OCI-LY7 (cell line): ENCODE data around the gene CD70. TPM values are rescaled to one million over a fixed set of nuclear protein-coding genes. Genes with fewer than 3 reads are reported as not detected.

Experiments
- BruUV-seq: library from RNA; stranded (reverse); fragments of 400-500 nt; replicated peaks from 2 replicates; lab custom pipeline; 2021; lab: Mats Ljungman, UMichigan
- CTCF ChIA-PET: fragments of 300-600 bp; sonication (Branson Sonifier 250); formaldehyde crosslinking; loops from one replicate; lab custom pipeline; 2022; ENCODE audit warnings: antibody characterized with exemption; ENCODE audit not compliant: unreplicated experiment; lab: Charles Lee
- POLR2A ChIA-PET: fragments of 300-600 bp; sonication (Branson Sonifier 250); formaldehyde crosslinking; loops from one replicate; lab custom pipeline; 2022; ENCODE audit warnings: antibody characterized with exemption; lab: Charles Lee
- DNase-seq: peaks from one replicate; pipeline ENCODE4 v3.0.0-alpha.2; 2015; ENCODE audit warnings: low spot score
- H2AFZ ChIP-seq: fragments of 200-600 bp; sonication (generic), shearing (Covaris generic); 2 replicates; pipeline ENCODE4 v1.6.1; 2014; ENCODE audit warnings: mild to moderate bottlenecking, antibody characterized with exemption, low read length, moderate library complexity
- H3K27ac ChIP-seq: fragments of 200-600 bp; sonication (generic); 2 replicates; pipeline ENCODE4 v1.5.1; 2014; ENCODE audit warnings: mixed run types, low read depth, mild to moderate bottlenecking, moderate library complexity, low read length, inconsistent platforms; ENCODE audit not compliant: poor library complexity, severe bottlenecking
- H3K36me3 ChIP-seq: fragments of 200-600 bp; sonication (generic); 2 replicates; pipeline ENCODE4 v1.6.1; 2014; ENCODE audit warnings: mild to moderate bottlenecking, antibody characterized with exemption, low read length, moderate library complexity, mixed read lengths; ENCODE audit not compliant: insufficient read depth
- H3K4me1 ChIP-seq: fragments of 200-600 bp; sonication (generic); 2 replicates; pipeline ENCODE4 v1.5.1; 2014; ENCODE audit warnings: mild to moderate bottlenecking, low read length; ENCODE audit not compliant: insufficient read depth, poor library complexity, severe bottlenecking
- H3K4me2 ChIP-seq: fragments of 200-600 bp; sonication (generic); 2 replicates; pipeline ENCODE4 v1.6.1; 2014; ENCODE audit warnings: mild to moderate bottlenecking, low read length
- H3K4me3 ChIP-seq: fragments of 200-600 bp; sonication (generic); 2 replicates; pipeline ENCODE4 v1.5.1; 2014; ENCODE audit warnings: mild to moderate bottlenecking, low read depth, low read length; ENCODE audit not compliant: poor library complexity, severe bottlenecking
- H3K79me2 ChIP-seq: fragments of 200-600 bp; sonication (generic); 2 replicates; pipeline ENCODE4 v1.6.1; 2016; ENCODE audit warnings: low read depth, mild to moderate bottlenecking, low read length, moderate library complexity, mixed read lengths; ENCODE audit not compliant: insufficient read depth
- H3K9me2 ChIP-seq: fragments of 200-600 bp; sonication (generic); 2 replicates; pipeline ENCODE4 v1.6.1; 2016; ENCODE audit warnings: mild to moderate bottlenecking, low read length, mixed read lengths; ENCODE audit not compliant: insufficient read depth
- H3K9me3 ChIP-seq: fragments of 200-600 bp; sonication (generic); 2 replicates; pipeline ENCODE4 v1.6.1; 2014; ENCODE audit warnings: mild to moderate bottlenecking, mixed run types, low read length, mixed read lengths
- H4K20me1 ChIP-seq: fragments of 200-600 bp; sonication (generic); 2 replicates; pipeline ENCODE4 v1.6.1; 2014; ENCODE audit warnings: mild to moderate bottlenecking, antibody characterized with exemption, low read length, moderate library complexity, mixed read lengths; ENCODE audit not compliant: insufficient read depth
- CTCF ChIP-seq: fragments of 200-600 bp; sonication (generic); conservative IDR thresholded peaks from 2 replicates; pipeline ENCODE4 v1.5.1; 2014; ENCODE audit warnings: mild to moderate bottlenecking, antibody characterized with exemption, low read length, moderate library complexity, mixed read lengths
- EZH2phosphoT487 ChIP-seq: fragments of 200-600 bp; sonication (generic); IDR thresholded peaks from 2 replicates; pipeline ENCODE4 v1.6.1; 2018; ENCODE audit warnings: low read depth, borderline replicate concordance, mild to moderate bottlenecking, mixed run types, antibody characterized with exemption, low read length, moderate library complexity, mixed read lengths
- intact Hi-C: fragments of 100-400 bp; cut with micrococcal nuclease; formaldehyde crosslinking; loops from one replicate; pipeline ENCODE4 v1.10.0; 2022; ENCODE audit not compliant: unreplicated experiment
- total RNA-seq, 2 experiments: library from RNA; depleted of rRNA in 1 of 2; stranded (reverse); fragments of >200 nt in 1 of 2; shearing (Covaris generic) in 1 of 2; gene quantifications; 2 replicates each; pipeline ENCODE4 v1.2.3, GENCODE V29; 2014 to 2022

CD70 gene
- total RNA-seq, 2 experiments from 2014 or later, result 88.2 to 165 TPM

DNA sequence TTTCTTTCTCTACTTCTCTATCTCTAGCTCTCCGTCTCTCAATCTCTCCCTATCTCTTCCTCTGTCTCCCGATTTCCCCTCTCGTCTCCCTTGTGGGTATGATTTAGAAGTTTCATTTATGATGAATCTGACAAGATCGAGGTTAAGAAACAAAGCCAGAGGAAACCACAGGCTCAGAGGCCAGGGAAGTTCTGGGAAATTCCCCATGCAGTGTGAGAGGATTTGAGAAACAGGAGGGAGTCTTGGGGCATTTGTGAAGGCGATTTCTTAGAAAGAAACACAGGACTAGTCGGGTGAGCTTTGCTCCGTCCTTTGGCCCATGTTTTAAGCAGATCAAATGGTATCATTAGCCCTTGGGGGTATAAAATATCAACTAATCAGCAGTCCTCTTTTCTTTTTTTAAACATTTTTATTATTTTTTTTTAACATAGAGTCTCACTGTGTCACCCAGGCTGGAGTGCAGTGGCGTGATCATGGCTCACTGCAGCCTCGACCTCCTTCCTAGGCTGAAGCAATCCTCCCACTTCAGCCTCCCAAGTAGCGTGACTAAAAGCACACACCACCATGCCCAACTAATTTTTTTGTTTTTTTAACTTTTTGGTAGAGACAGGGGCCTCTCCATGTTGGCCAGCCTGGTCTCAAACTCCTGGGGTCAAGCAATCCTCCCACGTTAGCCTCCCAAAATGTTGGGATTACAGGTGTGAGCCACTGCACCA is 34.3 kb downstream of the CD70 start:
- POLR2A ChIA-PET, result no interaction called here
- intact Hi-C loops, result no loop called here
- BruUV-seq, result no TSS peak

DNA sequence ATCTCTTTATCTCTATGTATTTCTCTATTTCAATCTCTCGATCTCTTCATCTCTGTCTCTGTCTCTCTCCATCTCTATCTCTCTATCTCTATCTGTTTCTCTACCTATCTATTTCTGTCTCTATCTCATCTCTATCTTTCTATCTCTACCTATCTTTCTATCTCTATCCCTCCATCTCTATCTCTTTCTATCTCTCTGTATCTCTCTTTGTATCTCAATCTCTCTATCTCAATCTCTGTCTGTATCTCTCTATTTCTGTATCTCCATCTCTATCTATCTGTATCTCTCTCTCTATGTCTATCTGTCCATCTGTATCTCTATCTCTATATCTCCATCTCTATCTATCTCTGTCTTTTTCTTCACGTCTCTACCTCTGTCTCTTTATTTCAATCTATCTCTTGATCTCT is 34.9 kb downstream of the CD70 start:
- POLR2A ChIA-PET, result no interaction called here
- no TSS peak for BruUV-seq
- Histone ChIP-seq H2AFZ (no peak overlapping the region; the same call in 1 of the 2 replicates), H4K20me1 (no peaks in the 10 kb centered on the region), H3K27ac (no peak overlapping the region), H3K9me2 (no peaks in the 10 kb centered on the region), H3K4me3 (no peak overlapping the region), H3K79me2 (no peaks in the 10 kb centered on the region), H3K4me2 (no peak overlapping the region), H3K9me3 (peaks cover 7% of the 10 kb centered on the region), H3K4me1 (no peaks in the 10 kb centered on the region), H3K36me3 (peaks cover under 1% of the 10 kb centered on the region; the same call in 1 of the 2 replicates)
- CTCF ChIA-PET, result no interaction called here
- TF ChIP-seq EZH2phosphoT487 (no peak), CTCF (no peak)
- no peak for DNase-seq
- intact Hi-C loops, result no loop called here

More for the DNA sequence above, 34.3 kb downstream of the CD70 start:
- H2AFZ ChIP-seq, result no peak overlapping the region; the same call in 1 of the 2 replicates
- H3K36me3 ChIP-seq, result no peaks in the 10 kb centered on the region
- CTCF ChIA-PET, result no interaction called here
- no peak overlapping the region for H3K4me3 ChIP-seq
- no peaks in the 10 kb centered on the region for H3K9me2 ChIP-seq
- no peaks in the 10 kb centered on the region for H4K20me1 ChIP-seq
- H3K79me2 ChIP-seq, result no peaks in the 10 kb centered on the region
- H3K4me1 ChIP-seq, result no peaks in the 10 kb centered on the region
- H3K9me3 ChIP-seq, result peaks cover under 1% of the 10 kb centered on the region; the same call in 1 of the 2 replicates
- DNase-seq, result no peak
- no peak for TF ChIP-seq CTCF
- no peak for TF ChIP-seq EZH2phosphoT487
- H3K27ac ChIP-seq, result no peak overlapping the region
- no peak overlapping the region for H3K4me2 ChIP-seq
